ENCODE results near the gene STAC.
A peak's percentile ranks its signal among the peaks of the same experiment; 100 is the strongest.

Gene STAC

GRCh38 chr3:36380221-36381031 lies at the start of gene STAC:
Gene STAC (plus strand): TSS chr3:36380504. CDS start chr3:36380644, 140 bp downstream.
- peak in 2 of 10 donors; percentile 58 to 76 for DNase-seq
- intact Hi-C loops (cut with DNase I) = no loop called here

DNA sequence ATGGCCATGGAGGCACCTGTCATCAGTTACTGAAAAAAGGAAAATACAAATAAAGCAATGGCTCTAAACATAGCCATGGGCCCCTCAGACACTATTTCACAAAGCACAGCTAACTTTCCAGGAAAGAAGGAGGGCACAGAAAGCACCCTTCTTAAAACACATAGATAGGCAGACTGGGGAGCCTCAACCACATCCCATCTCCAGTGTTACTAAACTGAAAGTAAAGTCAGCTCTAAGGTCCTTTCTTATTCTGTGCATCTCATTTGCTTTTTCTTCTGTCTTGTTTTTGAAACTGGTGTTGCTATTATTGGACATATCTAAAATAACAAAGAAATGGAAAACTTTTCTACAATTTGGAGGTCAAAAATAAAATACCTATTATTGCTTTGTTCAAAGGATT lies 48.2 kb upstream of the STAC start:
- no peak for DNase-seq
- intact Hi-C loops (cut with DNase I) = no loop called here

DNA sequence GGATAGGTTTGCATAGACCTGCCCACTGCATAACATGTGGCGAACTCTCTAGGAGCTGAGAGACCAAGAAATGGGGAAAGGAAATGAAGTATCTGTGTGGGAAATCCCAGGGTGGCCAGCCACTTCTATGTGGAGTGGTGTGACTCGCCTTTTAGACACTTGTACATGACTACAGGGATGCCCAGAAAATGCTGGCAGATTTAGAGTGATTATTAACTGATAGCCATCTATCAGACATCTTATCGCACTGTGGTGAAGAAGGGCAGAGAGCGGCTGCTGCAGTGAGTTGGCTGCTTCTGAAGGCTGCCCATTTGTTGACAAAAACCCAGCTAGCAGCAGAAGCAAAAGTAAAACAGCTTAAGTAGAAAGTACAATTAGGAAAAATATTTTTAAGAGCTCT lies 18.1 kb upstream of the STAC start:
- DNase-seq = no peak
- intact Hi-C loops (cut with DNase I) = no loop called here

- no peak for DNase-seq
Measured at GRCh38 chr3:36362973-36363372, 17.3 kb upstream of the STAC start.

GRCh38 chr3:36364260-36364659 lies 16.0 kb upstream of the STAC start:
- DNase-seq = no peak
- intact Hi-C loops (cut with DNase I) = no loop called here

More at GRCh38 chr3:36362973-36363372, 17.3 kb upstream of the STAC start:
- intact Hi-C loops (cut with DNase I) = no loop called here

DNA sequence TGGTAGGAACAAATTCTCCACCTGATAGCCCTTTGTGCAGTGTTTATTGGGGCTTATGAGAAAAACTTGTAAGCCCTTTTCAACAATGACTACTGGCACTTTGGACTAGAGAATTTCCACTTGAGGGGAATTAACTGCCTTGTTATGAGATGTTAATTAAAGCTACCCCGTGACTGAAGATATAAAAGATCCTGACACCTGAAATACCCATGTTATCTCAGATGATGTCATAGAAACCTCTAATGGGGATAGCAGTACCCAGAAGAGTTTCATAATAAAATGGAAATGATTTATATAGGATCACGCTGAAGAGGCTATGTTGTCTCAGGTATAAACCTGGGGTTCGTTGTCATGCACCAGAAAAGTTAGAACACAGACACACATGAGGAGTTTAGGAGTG lies 14.5 kb upstream of the STAC start:
- intact Hi-C loops (cut with DNase I) = no loop called here
- no peak for DNase-seq

DNA sequence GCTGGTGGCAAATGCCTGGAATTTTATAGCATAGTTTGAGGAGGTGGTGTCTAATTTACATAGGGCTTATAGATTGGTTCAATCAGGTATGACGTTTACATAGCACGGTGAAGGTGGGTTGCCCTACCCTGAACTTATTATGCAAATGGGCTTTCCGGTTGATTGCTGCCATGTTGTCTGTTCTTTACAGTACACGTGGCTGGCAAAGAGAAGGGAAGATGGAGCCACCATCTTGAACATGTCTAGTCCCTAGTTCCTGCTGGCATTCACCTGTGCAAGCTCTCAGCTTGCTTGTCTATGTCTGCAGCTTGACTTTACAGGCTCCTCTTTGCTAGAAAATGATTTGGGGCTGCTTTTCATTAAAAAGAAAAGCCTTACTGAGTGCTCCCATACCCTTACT lies 14.0 kb upstream of the STAC start:
- no peak for DNase-seq
- intact Hi-C loops (cut with DNase I) = no loop called here

DNA sequence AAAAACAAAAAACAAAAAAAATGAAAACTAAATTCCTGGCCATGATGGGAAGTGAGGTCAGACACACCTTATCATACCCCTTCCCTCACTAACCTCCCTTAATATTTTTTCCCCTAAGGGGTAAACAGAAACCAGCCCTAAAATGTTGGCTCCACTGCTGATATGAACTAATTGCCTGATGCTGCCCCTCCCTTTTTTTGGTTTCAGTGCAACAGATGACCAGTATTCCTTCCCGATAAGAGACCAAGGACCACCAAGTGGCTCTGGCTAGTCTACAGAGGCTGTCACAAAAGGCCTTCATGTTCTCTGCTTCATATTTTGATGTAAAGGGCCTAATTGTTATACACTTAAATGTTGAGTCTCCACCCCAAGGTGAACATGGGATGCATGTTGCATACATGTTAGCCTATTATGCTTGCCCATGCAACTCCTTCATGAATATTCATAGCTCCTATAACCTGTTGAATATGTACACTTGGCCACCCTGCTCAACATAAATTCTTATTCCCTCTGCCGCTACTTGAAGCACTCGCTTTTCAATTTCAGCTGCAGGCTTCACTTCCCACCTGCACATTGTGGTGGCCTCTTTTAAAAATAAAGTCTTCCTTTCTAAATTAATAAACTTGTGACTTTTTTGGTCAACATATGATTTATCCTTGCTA lies 12.3 kb upstream of the STAC start:
- intact Hi-C loops (cut with DNase I) = no loop called here
- DNase-seq = no peak

DNA sequence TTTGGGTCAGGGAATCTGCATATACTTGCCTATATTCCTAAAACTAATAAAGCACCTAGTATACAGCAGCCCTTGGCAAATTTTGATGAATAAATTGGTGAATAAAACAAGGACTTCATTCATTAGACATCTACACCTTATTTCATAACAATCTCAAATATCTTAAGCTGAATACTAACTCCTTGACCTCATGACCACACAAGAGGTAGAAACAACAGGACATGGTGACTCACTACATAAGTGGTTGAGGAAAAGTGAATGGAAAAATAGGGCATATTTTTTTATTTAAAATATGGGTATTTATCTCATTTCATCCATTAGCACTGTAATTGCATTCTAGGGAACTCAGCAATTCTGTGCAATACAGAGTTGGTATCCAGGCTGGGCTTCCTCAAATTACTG lies 7.8 kb upstream of the STAC start:
- intact Hi-C loops (cut with DNase I) = no loop called here
- no peak for DNase-seq

- no peak for DNase-seq
- intact Hi-C loops (cut with DNase I) = no loop called here
Measured at GRCh38 chr3:36373084-36373483, 7.2 kb upstream of the STAC start.

DNA sequence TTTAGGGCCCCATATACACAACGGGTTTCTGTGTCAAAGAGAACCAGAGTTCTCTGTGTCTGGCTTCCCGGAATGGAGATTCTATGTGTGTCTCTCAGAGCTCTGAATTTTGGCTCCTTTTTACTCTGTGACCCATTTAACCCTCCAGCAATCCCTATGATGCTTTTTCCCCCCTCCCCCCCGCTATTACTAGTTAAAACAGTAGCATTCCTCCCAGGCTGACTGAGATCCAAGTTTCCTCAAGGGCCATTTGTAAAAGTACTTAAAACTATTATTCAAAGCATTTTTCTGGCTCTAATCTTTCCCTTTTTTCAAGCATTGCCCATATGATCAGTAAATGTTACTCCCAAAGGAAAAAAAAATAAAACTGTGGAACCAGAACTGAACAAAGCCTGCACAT lies 6.6 kb upstream of the STAC start:
- no peak for DNase-seq
- intact Hi-C loops (cut with DNase I) = no loop called here

DNA sequence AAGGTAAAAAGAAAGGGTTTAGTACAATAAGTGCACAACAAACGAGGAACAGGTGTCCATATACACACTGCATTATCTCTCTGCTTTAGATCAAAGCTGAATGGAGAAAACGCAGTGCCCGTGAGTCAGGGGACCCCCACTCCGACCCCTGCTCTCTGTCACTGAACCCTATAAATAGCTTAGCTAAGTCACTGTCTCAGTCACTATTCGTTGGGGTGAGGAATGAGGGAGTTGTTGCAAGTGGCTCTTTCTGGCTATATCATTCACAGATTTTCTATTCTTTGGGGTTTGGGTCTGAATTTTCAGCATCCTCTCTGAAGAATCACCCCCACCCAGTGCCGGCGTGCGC lies 458 bp upstream of the STAC start:
- intact Hi-C loops (cut with DNase I) = no loop called here
- DNase-seq = no peak

GRCh38 chr3:36381311-36381956 lies 1.1 kb downstream of the STAC start:
- intact Hi-C loops (cut with DNase I) = no loop called here
- DNase-seq = peak in 1 of 10 donors; percentile 7

DNA sequence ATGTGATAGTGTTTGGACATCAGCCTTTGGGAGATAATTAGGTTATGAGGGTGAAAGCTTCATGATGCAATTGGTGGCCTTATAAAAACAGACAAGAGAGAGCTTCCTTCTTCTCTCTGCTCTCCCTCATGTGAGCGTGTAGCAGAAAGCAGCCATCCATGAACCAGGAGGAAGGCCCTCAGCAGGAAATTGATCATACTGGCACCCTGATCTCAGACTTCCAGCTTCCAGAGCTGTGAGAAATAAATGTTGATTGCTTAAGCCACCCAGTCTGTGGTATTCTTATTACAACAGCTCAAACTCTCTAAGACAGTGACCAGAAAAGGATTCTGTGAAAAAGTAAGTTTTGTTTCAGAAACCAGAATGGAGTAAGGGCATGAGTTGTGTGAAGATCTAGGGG lies 13.3 kb downstream of the STAC start:
- intact Hi-C loops (cut with DNase I) = no loop called here
- no peak for DNase-seq

DNA sequence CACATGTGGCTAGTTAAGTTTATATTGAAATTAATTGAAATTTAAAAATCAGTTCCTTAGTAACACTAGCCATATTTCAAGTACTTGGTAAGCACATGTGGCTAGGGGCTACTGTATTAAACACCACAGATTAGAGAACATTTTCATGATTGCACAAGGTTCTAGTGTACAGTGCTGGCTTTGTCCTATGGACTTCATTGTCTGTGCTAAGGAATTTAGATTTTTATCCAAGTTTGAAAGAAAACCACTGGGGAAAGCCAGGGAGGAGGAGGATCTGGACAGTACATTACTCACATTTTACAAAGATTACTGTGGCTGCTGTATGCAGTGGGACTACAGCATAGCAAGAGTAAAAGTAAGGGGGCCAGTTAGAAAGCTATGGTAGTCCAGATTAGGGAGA lies 13.9 kb downstream of the STAC start:
- intact Hi-C loops (cut with DNase I) = no loop called here
- DNase-seq = no peak

GRCh38 chr3:36397841-36398240 lies 17.5 kb downstream of the STAC start:
- intact Hi-C loops (cut with DNase I) = no loop called here
- DNase-seq = no peak

DNA sequence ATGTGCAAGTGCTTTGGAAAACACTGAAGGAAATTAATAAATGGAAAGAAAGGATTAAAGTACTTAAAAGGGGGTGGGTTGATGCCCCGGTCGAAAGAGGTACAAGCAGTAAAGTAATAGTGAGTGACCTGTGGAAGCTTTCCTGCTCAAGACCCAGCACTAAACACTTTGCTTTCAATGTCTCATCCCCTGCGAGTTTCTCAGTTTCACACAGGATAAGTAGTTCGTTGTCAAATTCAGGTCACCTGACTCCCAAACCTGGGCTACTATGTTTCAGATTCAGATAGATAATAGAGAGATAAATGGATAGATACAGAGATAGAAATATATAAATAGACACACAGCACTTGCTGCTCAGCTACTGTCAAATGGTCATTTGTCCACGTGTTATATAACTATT lies 19.6 kb downstream of the STAC start:
- intact Hi-C loops (cut with DNase I) = no loop called here

GRCh38 chr3:36401056-36401455 lies 20.8 kb downstream of the STAC start:
- intact Hi-C loops (cut with DNase I) = no loop called here
- no peak for DNase-seq

More for the DNA sequence above, 19.6 kb downstream of the STAC start:
- no peak for DNase-seq

DNA sequence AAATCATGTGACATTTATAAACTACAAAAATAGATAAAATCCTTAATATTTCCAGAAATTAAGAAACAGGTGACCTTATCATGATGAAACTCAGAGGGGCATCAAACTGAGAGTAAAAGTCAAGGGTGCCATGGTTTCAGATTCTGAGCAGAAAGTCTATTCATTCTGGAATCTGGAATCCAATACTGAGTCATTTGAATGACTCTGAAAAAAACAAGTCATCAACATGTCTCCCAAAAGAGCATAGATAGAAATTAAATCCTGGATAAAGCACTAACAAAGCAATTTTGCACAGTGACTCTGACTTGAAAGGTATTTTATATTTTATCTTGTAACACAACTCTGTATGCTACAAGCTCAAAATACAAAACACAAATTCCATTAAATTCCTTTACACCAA lies 23.4 kb downstream of the STAC start:
- no peak for DNase-seq
- intact Hi-C loops (cut with DNase I) = no loop called here

- DNase-seq = no peak
- intact Hi-C loops (cut with DNase I) = no loop called here
Measured at GRCh38 chr3:36405190-36405589, 24.9 kb downstream of the STAC start.

- intact Hi-C loops (cut with DNase I) = no loop called here
- no peak for DNase-seq
Measured at GRCh38 chr3:36408146-36408545, 27.8 kb downstream of the STAC start.

DNA sequence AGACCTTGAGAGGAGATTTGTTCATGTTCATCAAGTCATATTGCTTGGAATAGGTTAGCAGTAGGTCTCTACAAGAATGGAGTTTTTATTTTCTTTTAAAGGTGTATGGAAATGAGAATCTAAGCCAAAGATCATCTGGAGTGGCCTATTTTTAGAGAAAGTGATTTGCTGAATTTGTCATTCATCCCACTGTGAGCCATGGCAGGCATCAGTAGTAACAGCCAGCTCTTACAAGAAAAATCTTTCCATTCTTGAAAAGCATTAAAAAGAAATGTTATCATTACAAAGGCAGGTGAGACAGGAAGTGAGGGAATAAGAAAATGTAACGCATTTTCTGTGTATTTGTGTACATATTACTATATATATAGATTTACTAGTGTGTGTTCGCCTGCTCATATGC lies 29.6 kb downstream of the STAC start:
- DNase-seq = no peak
- intact Hi-C loops (cut with DNase I) = no loop called here
